ENCODE results near the gene SLC43A1.

SLC43A1 gene

GRCh38 chr11:57497303-57498247 lies 17.9 kb downstream of the SLC43A1 start:
- no peak for DNase-seq

- no peak for DNase-seq
Measured at GRCh38 chr11:57496109-57496820, 19.2 kb downstream of the SLC43A1 start.

GRCh38 chr11:57493507-57494503 lies 21.7 kb downstream of the SLC43A1 start:
- no peak for DNase-seq

- no peak for DNase-seq
Measured at GRCh38 chr11:57491371-57492061, 24.0 kb downstream of the SLC43A1 start.

- DNase-seq: no peak
Measured at GRCh38 chr11:57490456-57491248, 24.9 kb downstream of the SLC43A1 start.

- DNase-seq: no peak
Measured at GRCh38 chr11:57487920-57488659, 27.4 kb downstream of the SLC43A1 start.

- DNase-seq: no peak
Measured at GRCh38 chr11:57487021-57487778, 28.3 kb downstream of the SLC43A1 start.

GRCh38 chr11:57485217-57485990 lies 30.1 kb downstream of the SLC43A1 start:
- DNase-seq: no peak

GRCh38 chr11:57484141-57484710 lies 31.3 kb downstream of the SLC43A1 start:
- no peak for DNase-seq

- DNase-seq: no peak
Measured at GRCh38 chr11:57483562-57483918, 32.0 kb downstream of the SLC43A1 start.

- DNase-seq: no peak
Measured at GRCh38 chr11:57482782-57483561, 32.5 kb downstream of the SLC43A1 start.

GRCh38 chr11:57481915-57482781 lies 33.4 kb downstream of the SLC43A1 start:
- DNase-seq: no peak

GRCh38 chr11:57481315-57481714 lies 34.2 kb downstream of the SLC43A1 start:
- no peak for DNase-seq

- no peak for DNase-seq
Measured at GRCh38 chr11:57480409-57481137, 34.9 kb downstream of the SLC43A1 start.

GRCh38 chr11:57479911-57480310 lies 35.6 kb downstream of the SLC43A1 start:
- no peak for DNase-seq
